Measurements from ENCODE around the gene DCAF7.

DCAF7 gene

GRCh38 chr17:63546308-63547082 is 3.8 kb upstream of the DCAF7 start:
- DNase-seq: no peak

GRCh38 chr17:63547083-63547523 is 3.2 kb upstream of the DCAF7 start:
- no peak for DNase-seq

- no peak for DNase-seq
Measured at GRCh38 chr17:63549289-63549945, 860 bp upstream of the DCAF7 start.

- DNase-seq: no peak
Measured at GRCh38 chr17:63550817-63551639, 751 bp downstream of the DCAF7 start.

GRCh38 chr17:63552211-63552610 is 1.9 kb downstream of the DCAF7 start:
- no peak for DNase-seq

GRCh38 chr17:63555500-63556156 is 5.4 kb downstream of the DCAF7 start:
- DNase-seq: no peak

GRCh38 chr17:63557416-63557815 is 7.1 kb downstream of the DCAF7 start:
- no peak for DNase-seq

GRCh38 chr17:63558441-63558840 is 8.2 kb downstream of the DCAF7 start:
- DNase-seq: no peak

- no peak for DNase-seq
Measured at GRCh38 chr17:63561819-63562218, 11.5 kb downstream of the DCAF7 start.

- no peak for DNase-seq
Measured at GRCh38 chr17:63563339-63563738, 13.1 kb downstream of the DCAF7 start.

GRCh38 chr17:63564562-63564961 is 14.3 kb downstream of the DCAF7 start:
- DNase-seq: no peak

- no peak for DNase-seq
Measured at GRCh38 chr17:63567229-63567628, 17.0 kb downstream of the DCAF7 start.

- no peak for DNase-seq
Measured at GRCh38 chr17:63568563-63568962, 18.3 kb downstream of the DCAF7 start.

- DNase-seq: no peak
Measured at GRCh38 chr17:63571632-63572310, 21.5 kb downstream of the DCAF7 start.

- no peak for DNase-seq
Measured at GRCh38 chr17:63573634-63574033, 23.4 kb downstream of the DCAF7 start.

GRCh38 chr17:63578027-63578768 is 27.9 kb downstream of the DCAF7 start:
- no peak for DNase-seq

GRCh38 chr17:63578769-63579111 is 28.5 kb downstream of the DCAF7 start:
- DNase-seq: no peak

GRCh38 chr17:63579633-63580032 is 29.4 kb downstream of the DCAF7 start:
- DNase-seq: no peak

- DNase-seq: no peak
Measured at GRCh38 chr17:63587770-63588169, 37.5 kb downstream of the DCAF7 start.

GRCh38 chr17:63588797-63589196 is 38.5 kb downstream of the DCAF7 start:
- no peak for DNase-seq

GRCh38 chr17:63589646-63590045 is 39.4 kb downstream of the DCAF7 start:
- DNase-seq: no peak

GRCh38 chr17:63592797-63593196 is 42.5 kb downstream of the DCAF7 start:
- no peak for DNase-seq
